DND-41 (cell line): ENCODE results near the gene RGS8.

Source experiments
- EZH2 ChIP-seq: IDR thresholded peaks from 3 replicates; pipeline ENCODE4 v1.6.1; 2012; ENCODE audit warnings: borderline replicate concordance, low read depth, mild to moderate bottlenecking, moderate library complexity, low read length, inconsistent platforms; ENCODE audit not compliant: severe bottlenecking
- TF ChIP-seq, protein P1 (sequence below): IDR thresholded peaks from 2 replicates; pipeline ENCODE4 v1.5.1; 2012; ENCODE audit warnings: borderline replicate concordance, low read length, moderate library complexity, mild to moderate bottlenecking; ENCODE audit not compliant: poor library complexity, severe bottlenecking; ENCODE audit errors: extremely low read depth

DNA sequence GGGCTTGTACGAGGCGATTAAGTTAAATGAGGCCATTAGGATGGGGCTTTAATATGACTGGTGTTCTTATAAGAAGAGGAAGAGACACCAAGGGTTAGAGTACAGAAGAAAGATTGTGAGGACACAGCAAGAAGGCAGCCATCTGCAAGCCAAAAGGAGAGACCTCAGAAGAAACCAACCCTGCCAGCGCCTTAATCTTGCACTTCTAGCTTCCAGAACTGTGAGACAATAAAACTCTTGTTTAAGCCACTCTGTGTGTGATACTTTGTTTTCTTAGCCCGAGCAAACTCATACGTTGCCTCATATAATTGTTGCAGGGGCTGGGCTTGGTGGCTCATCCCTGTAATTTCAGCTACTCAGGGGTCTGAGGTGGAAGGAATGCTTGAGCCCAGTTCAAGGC lies 46.6 kb downstream of the RGS8 start:
- TF ChIP-seq, protein P1, sequence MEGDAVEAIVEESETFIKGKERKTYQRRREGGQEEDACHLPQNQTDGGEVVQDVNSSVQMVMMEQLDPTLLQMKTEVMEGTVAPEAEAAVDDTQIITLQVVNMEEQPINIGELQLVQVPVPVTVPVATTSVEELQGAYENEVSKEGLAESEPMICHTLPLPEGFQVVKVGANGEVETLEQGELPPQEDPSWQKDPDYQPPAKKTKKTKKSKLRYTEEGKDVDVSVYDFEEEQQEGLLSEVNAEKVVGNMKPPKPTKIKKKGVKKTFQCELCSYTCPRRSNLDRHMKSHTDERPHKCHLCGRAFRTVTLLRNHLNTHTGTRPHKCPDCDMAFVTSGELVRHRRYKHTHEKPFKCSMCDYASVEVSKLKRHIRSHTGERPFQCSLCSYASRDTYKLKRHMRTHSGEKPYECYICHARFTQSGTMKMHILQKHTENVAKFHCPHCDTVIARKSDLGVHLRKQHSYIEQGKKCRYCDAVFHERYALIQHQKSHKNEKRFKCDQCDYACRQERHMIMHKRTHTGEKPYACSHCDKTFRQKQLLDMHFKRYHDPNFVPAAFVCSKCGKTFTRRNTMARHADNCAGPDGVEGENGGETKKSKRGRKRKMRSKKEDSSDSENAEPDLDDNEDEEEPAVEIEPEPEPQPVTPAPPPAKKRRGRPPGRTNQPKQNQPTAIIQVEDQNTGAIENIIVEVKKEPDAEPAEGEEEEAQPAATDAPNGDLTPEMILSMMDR, result no peak
- no peak for TF ChIP-seq EZH2
